ENCODE results near the gene SHANK3.

SHANK3 gene

GRCh38 chr22:50699001-50699755, 26.6 kb downstream of the SHANK3 start:
- TF ChIP-seq, protein P1, sequence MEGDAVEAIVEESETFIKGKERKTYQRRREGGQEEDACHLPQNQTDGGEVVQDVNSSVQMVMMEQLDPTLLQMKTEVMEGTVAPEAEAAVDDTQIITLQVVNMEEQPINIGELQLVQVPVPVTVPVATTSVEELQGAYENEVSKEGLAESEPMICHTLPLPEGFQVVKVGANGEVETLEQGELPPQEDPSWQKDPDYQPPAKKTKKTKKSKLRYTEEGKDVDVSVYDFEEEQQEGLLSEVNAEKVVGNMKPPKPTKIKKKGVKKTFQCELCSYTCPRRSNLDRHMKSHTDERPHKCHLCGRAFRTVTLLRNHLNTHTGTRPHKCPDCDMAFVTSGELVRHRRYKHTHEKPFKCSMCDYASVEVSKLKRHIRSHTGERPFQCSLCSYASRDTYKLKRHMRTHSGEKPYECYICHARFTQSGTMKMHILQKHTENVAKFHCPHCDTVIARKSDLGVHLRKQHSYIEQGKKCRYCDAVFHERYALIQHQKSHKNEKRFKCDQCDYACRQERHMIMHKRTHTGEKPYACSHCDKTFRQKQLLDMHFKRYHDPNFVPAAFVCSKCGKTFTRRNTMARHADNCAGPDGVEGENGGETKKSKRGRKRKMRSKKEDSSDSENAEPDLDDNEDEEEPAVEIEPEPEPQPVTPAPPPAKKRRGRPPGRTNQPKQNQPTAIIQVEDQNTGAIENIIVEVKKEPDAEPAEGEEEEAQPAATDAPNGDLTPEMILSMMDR (conservative IDR thresholded peaks at IDR 0.05), result no peak
- no peak overlapping the region for H3K27ac ChIP-seq

DNA sequence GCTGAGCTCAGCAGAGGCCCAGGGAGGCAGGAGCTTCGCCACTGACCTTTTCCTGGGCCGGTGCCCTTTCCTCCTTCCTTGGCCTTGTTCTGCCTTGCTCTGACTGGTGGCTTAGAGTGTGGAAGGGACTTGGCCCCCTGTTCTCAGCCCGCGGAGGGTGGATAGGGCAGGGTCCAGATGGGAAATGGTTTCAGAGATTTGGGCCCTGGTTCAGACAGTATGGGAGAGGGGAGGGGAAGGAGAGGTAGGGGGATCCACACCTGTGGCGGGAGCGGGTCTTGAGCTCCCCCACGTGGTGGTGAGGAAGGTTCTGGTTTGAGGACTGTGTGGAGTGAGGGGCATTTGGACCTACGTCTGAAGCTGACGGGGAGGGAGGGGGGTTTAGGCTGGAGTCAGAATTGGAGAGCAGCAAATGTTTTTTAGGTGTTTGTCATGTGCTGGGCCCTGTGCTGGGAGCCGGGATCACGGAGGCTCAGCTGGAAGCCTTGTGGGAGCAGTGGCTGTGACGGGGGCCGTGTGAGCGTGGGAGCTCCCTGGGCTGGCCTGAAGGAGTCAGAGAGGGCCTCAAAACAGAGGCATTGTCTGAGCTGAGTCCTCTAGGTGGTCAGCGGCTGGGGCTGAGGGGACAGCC, 27.2 kb downstream of the SHANK3 start:
- no peak overlapping the region for H3K27ac ChIP-seq
- TF ChIP-seq, protein P1 (conservative IDR thresholded peaks at IDR 0.05), result peak; percentile 42

GRCh38 chr22:50700387-50701075, 27.9 kb downstream of the SHANK3 start:
- no peak overlapping the region for H3K27ac ChIP-seq
- TF ChIP-seq, protein P1 (conservative IDR thresholded peaks at IDR 0.05), result no peak

GRCh38 chr22:50701076-50701419, 28.4 kb downstream of the SHANK3 start:
- H3K27ac ChIP-seq, result no peak overlapping the region
- TF ChIP-seq, protein P1 (conservative IDR thresholded peaks at IDR 0.05), result no peak

GRCh38 chr22:50701428-50702154, 29.0 kb downstream of the SHANK3 start:
- peak overlapping the region; percentile 21; the same call in 1 of the 2 replicates for H3K27ac ChIP-seq
- TF ChIP-seq, protein P1 (conservative IDR thresholded peaks at IDR 0.05), result no peak

DNA sequence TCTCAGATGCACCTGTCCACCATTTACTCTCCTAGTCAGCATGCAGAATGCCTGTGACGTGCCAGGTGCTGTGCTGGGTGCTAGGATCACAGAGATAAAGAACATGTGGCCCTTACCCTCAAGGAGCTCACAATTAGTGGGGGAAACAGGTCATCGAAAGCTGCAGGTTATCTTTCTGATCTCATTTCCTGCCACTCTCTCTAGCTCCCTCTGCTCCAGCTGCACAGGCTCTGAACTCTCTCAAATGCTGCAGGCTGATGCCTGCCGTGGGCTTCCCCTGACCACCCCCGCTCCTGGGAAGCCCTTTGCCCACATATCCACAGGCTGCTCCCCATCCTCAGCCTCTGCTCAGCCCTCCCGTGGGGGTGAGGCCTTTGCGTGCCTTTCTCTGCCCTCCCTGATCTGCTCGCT, 29.6 kb downstream of the SHANK3 start:
- TF ChIP-seq, protein P1 (conservative IDR thresholded peaks at IDR 0.05), result no peak
- peak overlapping the region; percentile 21; the same call in 1 of the 2 replicates for H3K27ac ChIP-seq

All from VCaP (cell line).